Central memory CD4-positive, alpha-beta T cell (primary cell): ENCODE measurements around the gene CAP2.
"Not testable (repeated sequence)": the region's sequence is repeated elsewhere in the genome, so short reads cannot be mapped to it uniquely, and the experiment has no call there.

ENCODE experiments used
- DNase-seq: peaks from one replicate; pipeline ENCODE4 v3.0.0; 2022

CAP2 gene

GRCh38 chr6:17397764-17398194, 4.4 kb downstream of the CAP2 start:
- DNase-seq: no peak

- not testable (repeated sequence) for DNase-seq
Measured at GRCh38 chr6:17405181-17405943, 12.0 kb downstream of the CAP2 start.

GRCh38 chr6:17405944-17406245, 12.5 kb downstream of the CAP2 start:
- no peak for DNase-seq

GRCh38 chr6:17408081-17408480, 14.7 kb downstream of the CAP2 start:
- no peak for DNase-seq

GRCh38 chr6:17410281-17410680, 16.9 kb downstream of the CAP2 start:
- DNase-seq: no peak

GRCh38 chr6:17413313-17413750, 19.9 kb downstream of the CAP2 start:
- DNase-seq: no peak

GRCh38 chr6:17414395-17414794, 21.0 kb downstream of the CAP2 start:
- DNase-seq: not testable (repeated sequence)

- DNase-seq: no peak
Measured at GRCh38 chr6:17415321-17415720, 21.9 kb downstream of the CAP2 start.

- no peak for DNase-seq
Measured at GRCh38 chr6:17416806-17417205, 23.4 kb downstream of the CAP2 start.

GRCh38 chr6:17417817-17418216, 24.4 kb downstream of the CAP2 start:
- DNase-seq: no peak

GRCh38 chr6:17418281-17419188, 25.1 kb downstream of the CAP2 start:
- no peak for DNase-seq

GRCh38 chr6:17419189-17419575, 25.8 kb downstream of the CAP2 start:
- DNase-seq: no peak

GRCh38 chr6:17420368-17420767, 27.0 kb downstream of the CAP2 start:
- no peak for DNase-seq

GRCh38 chr6:17421406-17421805, 28.0 kb downstream of the CAP2 start:
- no peak for DNase-seq

- no peak for DNase-seq
Measured at GRCh38 chr6:17423026-17423425, 29.6 kb downstream of the CAP2 start.

GRCh38 chr6:17427062-17427461, 33.7 kb downstream of the CAP2 start:
- DNase-seq: no peak

- no peak for DNase-seq
Measured at GRCh38 chr6:17427617-17428016, 34.2 kb downstream of the CAP2 start.

- not testable (repeated sequence) for DNase-seq
Measured at GRCh38 chr6:17428595-17429120, 35.3 kb downstream of the CAP2 start.

GRCh38 chr6:17429383-17430061, 36.1 kb downstream of the CAP2 start:
- no peak for DNase-seq

- no peak for DNase-seq
Measured at GRCh38 chr6:17431581-17431980, 38.2 kb downstream of the CAP2 start.

- no peak for DNase-seq
Measured at GRCh38 chr6:17432356-17432755, 39.0 kb downstream of the CAP2 start.

- DNase-seq: no peak
Measured at GRCh38 chr6:17439243-17439993, 46.0 kb downstream of the CAP2 start.
